Lower leg skin (tissue), 4 donors: Measurements from ENCODE around the gene TTC39C. TPM values are rescaled to one million over a fixed set of nuclear protein-coding genes. Genes with fewer than 3 reads are reported as not detected.

Experiments
- DNase-seq, 2 donors: peaks; one replicate each; pipeline ENCODE4 v3.0.0-alpha.2; 2019; ENCODE audit warnings: low spot score in 2 of 2
- H3K4me3 ChIP-seq: fragments of 200-600 bp; sonication (generic); 2 replicates; pipeline ENCODE4 v1.5.1; 2017; ENCODE audit warnings: mild to moderate bottlenecking, low read depth; ENCODE audit not compliant: poor library complexity, severe bottlenecking
- CTCF ChIP-seq, 3 donors: fragments of 450-650 bp; IDR thresholded peaks; one replicate each; pipeline ENCODE4 v1.5.1; 2016; ENCODE audit warnings: antibody characterized with exemption in 3 of 3, mild to moderate bottlenecking in 3 of 3, moderate library complexity in 2 of 3
- POLR2A ChIP-seq, 2 donors: fragments of 450-650 bp; IDR thresholded peaks; one replicate each; pipeline ENCODE4 v1.6.1; 2016 to 2017; ENCODE audit warnings: antibody characterized with exemption in 2 of 2, mild to moderate bottlenecking in 1 of 2, moderate library complexity in 1 of 2
- WGBS, 2 donors: methylation state at CpG; one replicate each; pipeline ENCODE4 v1.1.5; 2018; 5-methylcytosine and 5-hydroxymethylcytosine counted together
- intact Hi-C: fragments of 100-400 bp; cut with DNase I; formaldehyde crosslinking; loops from one replicate; pipeline ENCODE4 v1.15.0; 2023; ENCODE audit warnings: low total_unique reads
- total RNA-seq, 4 donors: library from RNA; depleted of rRNA; stranded (reverse); fragments of >200 nt; gene quantifications; one replicate each; pipeline ENCODE4 v1.1.0, GENCODE V29; 2016

Gene TTC39C
- total RNA-seq, 4 donors from 2014 or later = 66.6 to 96.7 (median 82.1) TPM

- intact Hi-C loops = no loop called here
- TF ChIP-seq POLR2A (IDR thresholded peaks at IDR 0.05) = no peak
- no peak for TF ChIP-seq CTCF (IDR thresholded peaks at IDR 0.05)
- 91 to 95% methylated on average over 5 of the region's 5 CpGs for WGBS, 2 donors
- H3K4me3 ChIP-seq = no peak overlapping the region
- no peak for DNase-seq
These were observed 145.5 kb downstream of the TTC39C start for GRCh38 chr18:24160086-24160485.

- WGBS, 2 donors = 96 to 98% methylated on average over 2 of the region's 2 CpGs
- no peak for DNase-seq
These were observed 146.8 kb downstream of the TTC39C start for GRCh38 chr18:24161304-24161703.

GRCh38 chr18:24168496-24168895 lies 153.9 kb downstream of the TTC39C start:
- 88 to 93% methylated on average over 7 of the region's 7 CpGs for WGBS, 2 donors
- TF ChIP-seq CTCF (IDR thresholded peaks at IDR 0.05) = no peak
- TF ChIP-seq POLR2A (IDR thresholded peaks at IDR 0.05) = no peak
- DNase-seq = no peak
- H3K4me3 ChIP-seq = no peak overlapping the region
- intact Hi-C loops = no loop called here

More at GRCh38 chr18:24161304-24161703, 146.8 kb downstream of the TTC39C start:
- intact Hi-C loops = no loop called here
- TF ChIP-seq CTCF (IDR thresholded peaks at IDR 0.05) (no peak), POLR2A (IDR thresholded peaks at IDR 0.05) (no peak)
- no peak overlapping the region for H3K4me3 ChIP-seq

GRCh38 chr18:24170360-24170759 lies 155.8 kb downstream of the TTC39C start:
- TF ChIP-seq POLR2A (IDR thresholded peaks at IDR 0.05) (no peak), CTCF (IDR thresholded peaks at IDR 0.05) (no peak)
- intact Hi-C loops = no loop called here
- 94 to 95% methylated on average over 8 of the region's 8 CpGs for WGBS, 2 donors
- no peak for DNase-seq
- no peak overlapping the region for H3K4me3 ChIP-seq

GRCh38 chr18:24173997-24174396 lies 159.4 kb downstream of the TTC39C start:
- no peak overlapping the region for H3K4me3 ChIP-seq
- DNase-seq = no peak
- WGBS, 2 donors = 83% methylated on average over 3 of the region's 3 CpGs
- TF ChIP-seq CTCF (IDR thresholded peaks at IDR 0.05) = no peak
- TF ChIP-seq POLR2A (IDR thresholded peaks at IDR 0.05) = no peak
- intact Hi-C loops = no loop called here

- intact Hi-C loops = no loop called here
- 75 to 76% methylated on average over 7 of the region's 7 CpGs for WGBS, 2 donors
- peak in 1 of 2 donors; percentile 41 for DNase-seq
- TF ChIP-seq POLR2A (IDR thresholded peaks at IDR 0.05) (no peak), CTCF (IDR thresholded peaks at IDR 0.05) (no peak)
- no peak overlapping the region for H3K4me3 ChIP-seq
These were observed 162.3 kb downstream of the TTC39C start for GRCh38 chr18:24176727-24177416.
